SU-DHL-6 (cell line): ENCODE results near the gene ZFHX2.
A peak's percentile ranks its signal among the peaks of the same experiment; 100 is the strongest.

Source experiments
- CTCF ChIP-seq: fragments of 200-600 bp; sonication (generic); IDR thresholded peaks from one replicate; pipeline ENCODE4 v1.5.1; 2017; ENCODE audit warnings: antibody characterized with exemption, mild to moderate bottlenecking, low read length, moderate library complexity; ENCODE audit not compliant: insufficient read depth, poor library complexity, severe bottlenecking
- EZH2phosphoT487 ChIP-seq: fragments of 200-600 bp; sonication (generic), shearing (Covaris generic); conservative IDR thresholded peaks from 2 replicates; pipeline ENCODE4 v1.6.1; 2018; ENCODE audit warnings: mild to moderate bottlenecking, antibody characterized with exemption, low read length, moderate library complexity, mixed read lengths

- TF ChIP-seq CTCF (peak; percentile 49), EZH2phosphoT487 (no peak)
Observed at GRCh38 chr14:23588884-23589598, 37.5 kb upstream of the ZFHX2 start.
